Fibroblast of lung (primary cell): ENCODE results near the gene ARRDC1. TPM values are rescaled to one million over a fixed set of nuclear protein-coding genes. Genes with fewer than 3 reads are reported as not detected.
"Not testable (repeated sequence)": the region's sequence is repeated elsewhere in the genome, so short reads cannot be mapped to it uniquely, and the experiment has no call there.

ENCODE experiments used
- DNase-seq, 2 donors: peaks; one replicate each; pipeline versions ENCODE4 v3.0.0 to v3.0.0-alpha.2; 2010; ENCODE audit warnings: low read depth in 2 of 2
- H2AFZ ChIP-seq: 2 replicates; pipeline ENCODE4 v1.5.1; 2012; ENCODE audit warnings: low read length, control low read depth, inconsistent platforms
- H3K27ac ChIP-seq: 2 replicates; pipeline ENCODE4 v1.5.1; 2011; ENCODE audit warnings: low read length, control low read depth; ENCODE audit not compliant: insufficient read depth
- H3K27me3 ChIP-seq: 2 replicates; pipeline ENCODE4 v1.5.1; 2011; ENCODE audit warnings: mild to moderate bottlenecking, low read length; ENCODE audit not compliant: control insufficient read depth, insufficient read depth
- H3K36me3 ChIP-seq: 2 replicates; pipeline ENCODE4 v1.5.1; 2011; ENCODE audit warnings: low read length; ENCODE audit not compliant: control insufficient read depth, insufficient read depth
- H3K4me1 ChIP-seq: 2 replicates; pipeline ENCODE4 v1.5.1; 2011; ENCODE audit warnings: low read length; ENCODE audit not compliant: control insufficient read depth, insufficient read depth; ENCODE audit errors: extremely low read depth
- H3K4me2 ChIP-seq: 2 replicates; pipeline ENCODE4 v1.5.1; 2011; ENCODE audit warnings: low read length, control low read depth; ENCODE audit not compliant: insufficient read depth; ENCODE audit errors: extremely low read depth
- H3K4me3 ChIP-seq, 4 experiments: fragments of 200-600 bp in 1 of 4; sonication (generic) in 1 of 4; replicated peaks in 1 of 4; 2 replicates each; pipeline ENCODE4 v1.5.1; 2011 to 2016; ENCODE audit warnings: low read length in 4 of 4, low read depth in 3 of 4, mild to moderate bottlenecking in 3 of 4, control low read depth in 2 of 4, inconsistent platforms in 1 of 4, mixed read lengths in 1 of 4; ENCODE audit not compliant: insufficient read depth in 1 of 4; ENCODE audit errors: control extremely low read depth in 1 of 4
- H3K79me2 ChIP-seq: 2 replicates; pipeline ENCODE4 v1.5.1; 2012; ENCODE audit warnings: mild to moderate bottlenecking, low read length, inconsistent platforms; ENCODE audit not compliant: control insufficient read depth, insufficient read depth
- H3K9ac ChIP-seq: 2 replicates; pipeline ENCODE4 v1.5.1; 2011; ENCODE audit warnings: mild to moderate bottlenecking, low read length, control low read depth; ENCODE audit not compliant: insufficient read depth
- H3K9me3 ChIP-seq: 2 replicates; pipeline ENCODE4 v1.5.1; 2012; ENCODE audit warnings: low read depth, low read length; ENCODE audit not compliant: control insufficient read depth, insufficient read depth
- H4K20me1 ChIP-seq: 2 replicates; pipeline ENCODE4 v1.5.1; 2011; ENCODE audit warnings: low read length; ENCODE audit not compliant: control insufficient read depth, insufficient read depth; ENCODE audit errors: extremely low read depth
- CTCF ChIP-seq, 2 donors: IDR thresholded peaks in 1 of 2; conservative IDR thresholded peaks in 1 of 2; 1 replicate in 1 of 2; 2 replicates in 1 of 2; pipeline ENCODE4 v1.5.1; 2011 to 2012; ENCODE audit warnings: low read length in 2 of 2, control low read depth in 1 of 2, inconsistent platforms in 1 of 2, low read depth in 1 of 2, mild to moderate bottlenecking in 1 of 2
- EZH2 ChIP-seq: IDR thresholded peaks from 2 replicates; pipeline ENCODE4 v1.5.1; 2012; ENCODE audit warnings: low read length, control low read depth, mild to moderate bottlenecking; ENCODE audit errors: missing control alignments
- polyA plus RNA-seq, 2 donors: library from polyadenylated mRNA; depleted of rRNA in 1 of 2; stranded (reverse) in 1 of 2; unstranded in 1 of 2; fragments of >200 nt; gene quantifications; 2 replicates each; pipeline ENCODE4 v1.2.1, GENCODE V29; 2011 to 2012; ENCODE audit warnings: missing spikeins in 1 of 2
- total RNA-seq: library from RNA; depleted of rRNA; stranded (reverse); fragments of >200 nt; gene quantifications from 2 replicates; pipeline ENCODE4 v1.2.1, GENCODE V29; 2014

Gene ARRDC1
- total and polyA plus RNA-seq, 2 donors (not counting 1 experiment from before 2014, with no cell fraction given), result 8.3 to 17.2 TPM

GRCh38 chr9:137558127-137558526, 47.4 kb upstream of the ARRDC1 start:
- no peak for TF ChIP-seq EZH2
- TF ChIP-seq CTCF (conservative IDR thresholded peaks at IDR 0.05 in 1 of 2, IDR thresholded peaks at IDR 0.05 in 1 of 2; ENCODE audit: low read depth in 1 of 2, low read length in 2 of 2), result no peak
- H3K4me1 ChIP-seq, result no peaks in the 10 kb centered on the region
- no peak for DNase-seq

GRCh38 chr9:137564134-137564533, 41.4 kb upstream of the ARRDC1 start:
- H3K4me3 ChIP-seq, result no peak overlapping the region
- DNase-seq, result no peak
- no peak overlapping the region for H3K9ac ChIP-seq
- no peaks in the 10 kb centered on the region for H3K9me3 ChIP-seq
- no peaks in the 10 kb centered on the region for H4K20me1 ChIP-seq
- H3K27ac ChIP-seq, result no peak overlapping the region
- no peaks in the 10 kb centered on the region for H3K79me2 ChIP-seq
- TF ChIP-seq EZH2, result no peak
- no peak for TF ChIP-seq CTCF (conservative IDR thresholded peaks at IDR 0.05 in 1 of 2, IDR thresholded peaks at IDR 0.05 in 1 of 2; ENCODE audit: low read depth in 1 of 2, low read length in 2 of 2)
- H3K36me3 ChIP-seq, result peaks cover 7% of the 10 kb centered on the region
- H2AFZ ChIP-seq, result no peak overlapping the region
- H3K4me1 ChIP-seq, result no peaks in the 10 kb centered on the region
- H3K4me2 ChIP-seq, result no peak overlapping the region
- no peaks in the 10 kb centered on the region for H3K27me3 ChIP-seq

More at GRCh38 chr9:137558127-137558526, 47.4 kb upstream of the ARRDC1 start:
- no peak overlapping the region for H3K9ac ChIP-seq
- no peaks in the 10 kb centered on the region for H3K79me2 ChIP-seq
- no peak overlapping the region for H3K4me2 ChIP-seq
- H3K27ac ChIP-seq, result no peak overlapping the region
- H4K20me1 ChIP-seq, result no peaks in the 10 kb centered on the region
- H3K36me3 ChIP-seq, result peaks cover 15% of the 10 kb centered on the region
- H3K27me3 ChIP-seq, result no peaks in the 10 kb centered on the region
- H3K9me3 ChIP-seq, result no peaks in the 10 kb centered on the region
- no peak overlapping the region for H3K4me3 ChIP-seq
- H2AFZ ChIP-seq, result no peak overlapping the region

- H3K9me3 ChIP-seq, result no peaks in the 10 kb centered on the region
- H3K27me3 ChIP-seq, result no peaks in the 10 kb centered on the region
- no peak overlapping the region for H3K9ac ChIP-seq
- no peaks in the 10 kb centered on the region for H3K4me1 ChIP-seq
- no peak overlapping the region for H3K4me3 ChIP-seq
- DNase-seq, result no peak
- H4K20me1 ChIP-seq, result no peaks in the 10 kb centered on the region
- TF ChIP-seq EZH2 (no peak), CTCF (conservative IDR thresholded peaks at IDR 0.05 in 1 of 2, IDR thresholded peaks at IDR 0.05 in 1 of 2; ENCODE audit: low read depth in 1 of 2, low read length in 2 of 2) (no peak)
- H3K79me2 ChIP-seq, result no peaks in the 10 kb centered on the region
- no peak overlapping the region for H3K4me2 ChIP-seq
- H2AFZ ChIP-seq, result no peak overlapping the region
- H3K36me3 ChIP-seq, result peaks cover 7% of the 10 kb centered on the region
- no peak overlapping the region for H3K27ac ChIP-seq
These were observed 40.6 kb upstream of the ARRDC1 start for GRCh38 chr9:137564817-137565411.

GRCh38 chr9:137568445-137568844, 37.0 kb upstream of the ARRDC1 start:
- H2AFZ ChIP-seq, H3K79me2 ChIP-seq, H3K27me3 ChIP-seq, H3K4me3 ChIP-seq, H4K20me1 ChIP-seq, H3K9ac ChIP-seq, H3K9me3 ChIP-seq, H3K27ac ChIP-seq, H3K36me3 ChIP-seq, H3K4me2 ChIP-seq, DNase-seq, H3K4me1 ChIP-seq: not testable (repeated sequence)
